ENCODE results near the gene RREB1.

DNA sequence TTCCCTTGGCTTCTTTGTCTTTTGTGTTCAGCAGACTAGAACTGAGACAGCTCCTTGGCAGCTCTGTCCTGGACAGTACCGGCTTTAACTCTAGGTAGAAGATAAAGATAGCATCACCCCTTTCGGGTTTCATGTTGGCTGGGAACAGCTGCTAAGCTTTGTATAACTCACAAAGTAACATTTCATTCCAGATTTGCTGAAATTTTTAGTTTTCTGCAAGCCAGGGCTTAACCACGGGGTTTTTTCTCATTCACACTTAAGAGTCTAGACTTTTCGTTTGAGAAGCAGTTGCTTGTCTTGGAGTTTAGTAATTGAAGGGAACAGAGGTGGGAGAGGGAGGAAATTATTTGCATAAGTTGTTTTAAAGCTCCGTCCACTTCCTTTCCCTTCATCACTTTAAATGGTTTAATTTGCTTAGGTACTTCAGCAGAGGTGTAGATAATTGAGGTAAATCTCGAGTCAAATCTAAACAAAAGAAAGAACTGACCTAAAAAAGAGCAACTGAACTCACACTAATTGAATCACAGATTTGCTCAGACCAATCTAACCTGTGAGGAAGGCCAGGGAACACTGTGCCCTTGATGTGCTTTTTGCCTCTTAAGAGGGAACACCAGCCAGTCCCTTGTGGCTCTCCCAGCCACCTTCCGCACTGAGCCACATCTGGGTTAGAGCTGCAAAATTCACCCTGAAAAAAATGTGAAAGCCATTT, 48.3 kb downstream of the RREB1 start:
- TF ChIP-seq, protein P1, sequence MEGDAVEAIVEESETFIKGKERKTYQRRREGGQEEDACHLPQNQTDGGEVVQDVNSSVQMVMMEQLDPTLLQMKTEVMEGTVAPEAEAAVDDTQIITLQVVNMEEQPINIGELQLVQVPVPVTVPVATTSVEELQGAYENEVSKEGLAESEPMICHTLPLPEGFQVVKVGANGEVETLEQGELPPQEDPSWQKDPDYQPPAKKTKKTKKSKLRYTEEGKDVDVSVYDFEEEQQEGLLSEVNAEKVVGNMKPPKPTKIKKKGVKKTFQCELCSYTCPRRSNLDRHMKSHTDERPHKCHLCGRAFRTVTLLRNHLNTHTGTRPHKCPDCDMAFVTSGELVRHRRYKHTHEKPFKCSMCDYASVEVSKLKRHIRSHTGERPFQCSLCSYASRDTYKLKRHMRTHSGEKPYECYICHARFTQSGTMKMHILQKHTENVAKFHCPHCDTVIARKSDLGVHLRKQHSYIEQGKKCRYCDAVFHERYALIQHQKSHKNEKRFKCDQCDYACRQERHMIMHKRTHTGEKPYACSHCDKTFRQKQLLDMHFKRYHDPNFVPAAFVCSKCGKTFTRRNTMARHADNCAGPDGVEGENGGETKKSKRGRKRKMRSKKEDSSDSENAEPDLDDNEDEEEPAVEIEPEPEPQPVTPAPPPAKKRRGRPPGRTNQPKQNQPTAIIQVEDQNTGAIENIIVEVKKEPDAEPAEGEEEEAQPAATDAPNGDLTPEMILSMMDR (IDR thresholded peaks at IDR 0.05; ENCODE audit: extremely low read depth in 1 of 2, insufficient read depth in 1 of 2, low read depth in 1 of 2, low read length in 2 of 2) = no peak
- TF ChIP-seq, protein P2, sequence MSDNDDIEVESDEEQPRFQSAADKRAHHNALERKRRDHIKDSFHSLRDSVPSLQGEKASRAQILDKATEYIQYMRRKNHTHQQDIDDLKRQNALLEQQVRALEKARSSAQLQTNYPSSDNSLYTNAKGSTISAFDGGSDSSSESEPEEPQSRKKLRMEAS (IDR thresholded peaks at IDR 0.05; ENCODE audit: insufficient read depth, insufficient read length) = no peak
- TF ChIP-seq POLR2AphosphoS5 (IDR thresholded peaks at IDR 0.05; ENCODE audit: insufficient read depth, low read depth, low read length) (no peak), EZH2 (IDR thresholded peaks at IDR 0.05; ENCODE audit: borderline replicate concordance, low read depth, low read length, severe bottlenecking) (no peak), POLR2A (IDR thresholded peaks at IDR 0.05; ENCODE audit: low read depth, low read length) (no peak)

Data from endothelial cell of umbilical vein (primary cell).